H9 (cell line): ENCODE data around the gene MPG. TPM values are rescaled to one million over a fixed set of nuclear protein-coding genes. Genes with fewer than 3 reads are reported as not detected.

Source experiments
- DNase-seq: peaks from one replicate; pipeline ENCODE4 v3.0.0-alpha.2; 2017
- H2AFZ ChIP-seq: one replicate; pipeline ENCODE4 v1.6.1; 2013; ENCODE audit warnings: mild to moderate bottlenecking, low read length, control low read depth, moderate library complexity
- H2AK5ac ChIP-seq: 2 replicates; pipeline ENCODE4 v1.6.1; 2013; ENCODE audit warnings: low read length, control low read depth, mixed read lengths; ENCODE audit not compliant: insufficient read length
- H2BK120ac ChIP-seq: one replicate; pipeline ENCODE4 v1.6.1; 2013; ENCODE audit warnings: low read depth, mild to moderate bottlenecking, low read length, control low read depth, inconsistent platforms; ENCODE audit not compliant: poor library complexity, severe bottlenecking
- H2BK12ac ChIP-seq: 2 replicates; pipeline ENCODE4 v1.6.1; 2013; ENCODE audit warnings: low read length, control low read depth, mixed read lengths, low read depth; ENCODE audit not compliant: insufficient read length
- H2BK15ac ChIP-seq: 2 replicates; pipeline ENCODE4 v1.6.1; 2013; ENCODE audit warnings: low read depth, low read length, control low read depth
- H2BK20ac ChIP-seq: one replicate; pipeline ENCODE4 v1.6.1; 2013; ENCODE audit warnings: low read depth, mild to moderate bottlenecking, low read length, control low read depth, inconsistent platforms; ENCODE audit not compliant: poor library complexity, severe bottlenecking
- H2BK5ac ChIP-seq: 2 replicates; pipeline ENCODE4 v1.6.1; 2013; ENCODE audit warnings: low read length, control low read depth, mixed read lengths; ENCODE audit not compliant: insufficient read length
- H3K14ac ChIP-seq: 2 replicates; pipeline ENCODE4 v1.6.1; 2013; ENCODE audit warnings: low read length, control low read depth; ENCODE audit not compliant: insufficient read depth
- H3K18ac ChIP-seq: 2 replicates; pipeline ENCODE4 v1.6.1; 2013; ENCODE audit warnings: low read depth, mild to moderate bottlenecking, mixed read lengths, low read length, control low read depth; ENCODE audit not compliant: insufficient read length
- H3K23ac ChIP-seq: 2 replicates; pipeline ENCODE4 v1.6.1; 2013; ENCODE audit warnings: low read length, control low read depth, mixed read lengths, low read depth; ENCODE audit not compliant: insufficient read length
- H3K23me2 ChIP-seq: 2 replicates; pipeline ENCODE4 v1.6.1; 2013; ENCODE audit warnings: low read depth, mild to moderate bottlenecking, mixed read lengths, low read length, control low read depth; ENCODE audit not compliant: insufficient read length, poor library complexity, severe bottlenecking
- H3K27ac ChIP-seq: 2 replicates; pipeline ENCODE4 v1.5.1; 2013; ENCODE audit warnings: low read length, control low read depth, mixed read lengths, low read depth; ENCODE audit not compliant: insufficient read length
- H3K27me3 ChIP-seq: 2 replicates; pipeline ENCODE4 v1.6.1; 2013; ENCODE audit warnings: low read length, control low read depth, inconsistent platforms; ENCODE audit not compliant: insufficient read depth
- H3K4ac ChIP-seq: 2 replicates; pipeline ENCODE4 v1.6.1; 2013; ENCODE audit warnings: low read depth, mild to moderate bottlenecking, control low read depth, inconsistent platforms, low read length, moderate library complexity
- H3K4me1 ChIP-seq: 2 replicates; pipeline ENCODE4 v1.6.1; 2013; ENCODE audit warnings: low read length, control low read depth, inconsistent platforms; ENCODE audit not compliant: insufficient read depth
- H3K4me2 ChIP-seq: 2 replicates; pipeline ENCODE4 v1.6.1; 2013; ENCODE audit warnings: low read length, control low read depth, mixed read lengths; ENCODE audit not compliant: insufficient read length, insufficient read depth
- H3K56ac ChIP-seq: 2 replicates; pipeline ENCODE4 v1.6.1; 2013; ENCODE audit warnings: low read depth, mild to moderate bottlenecking, mixed read lengths, low read length, control low read depth; ENCODE audit not compliant: insufficient read length
- H3K79me1 ChIP-seq: 2 replicates; pipeline ENCODE4 v1.6.1; 2013; ENCODE audit warnings: low read depth, mild to moderate bottlenecking, moderate library complexity, low read length, control low read depth, inconsistent platforms; ENCODE audit not compliant: insufficient read depth, poor library complexity, severe bottlenecking
- H3K79me2 ChIP-seq: 2 replicates; pipeline ENCODE4 v1.6.1; 2013; ENCODE audit warnings: low read length, control low read depth, inconsistent platforms; ENCODE audit not compliant: insufficient read depth
- H3K9ac ChIP-seq: 2 replicates; pipeline ENCODE4 v1.6.1; 2013; ENCODE audit warnings: low read length, control low read depth, mixed read lengths; ENCODE audit not compliant: insufficient read length; ENCODE audit errors: extremely low read depth
- H3K9me3 ChIP-seq: one replicate; pipeline ENCODE4 v1.6.1; 2013; ENCODE audit warnings: low read depth, low read length, inconsistent platforms; ENCODE audit not compliant: control insufficient read depth
- H3T11ph ChIP-seq: one replicate; pipeline ENCODE4 v1.6.1; 2013; ENCODE audit warnings: mild to moderate bottlenecking, low read length, control low read depth, inconsistent platforms
- H4K20me1 ChIP-seq: one replicate; pipeline ENCODE4 v1.6.1; 2013; ENCODE audit not compliant: control insufficient read depth, insufficient read length, insufficient read depth
- H4K5ac ChIP-seq: 2 replicates; pipeline ENCODE4 v1.6.1; 2013; ENCODE audit warnings: low read depth, mild to moderate bottlenecking, mixed read lengths, low read length, control low read depth; ENCODE audit not compliant: insufficient read length
- H4K8ac ChIP-seq: replicated peaks from 2 replicates; pipeline ENCODE4 v1.6.1; 2013; ENCODE audit warnings: low read length, control low read depth, mixed read lengths, low read depth; ENCODE audit not compliant: insufficient read length
- H4K91ac ChIP-seq: 2 replicates; pipeline ENCODE4 v1.6.1; 2013; ENCODE audit warnings: low read depth, mild to moderate bottlenecking, moderate library complexity, mixed read lengths, low read length, control low read depth; ENCODE audit not compliant: insufficient read length
- H3K27ac Mint-ChIP-seq, 3 experiments: 2 replicates in 2 of 3; 3 replicates in 1 of 3; pipeline ENCODE4 v1.8.0; 2020 to 2021; ENCODE audit warnings: mixed read lengths in 3 of 3, mild to moderate bottlenecking in 1 of 3, moderate library complexity in 1 of 3
- H3K27me3 Mint-ChIP-seq: 2 replicates; pipeline ENCODE4 v1.8.0; 2021; ENCODE audit warnings: low read depth, mild to moderate bottlenecking, moderate library complexity, mixed read lengths
- H3K36me3 Mint-ChIP-seq, 3 experiments: 2 replicates in 2 of 3; 3 replicates in 1 of 3; pipeline ENCODE4 v1.8.0; 2020 to 2021; ENCODE audit warnings: low read depth in 3 of 3, mixed read lengths in 3 of 3; ENCODE audit not compliant: insufficient read depth in 1 of 3
- H3K4me1 Mint-ChIP-seq, 2 experiments: 2 replicates each; pipeline ENCODE4 v1.8.0; 2020; ENCODE audit warnings: mixed read lengths in 2 of 2
- H3K4me3 Mint-ChIP-seq, 2 experiments: 2 replicates in 1 of 2; 3 replicates in 1 of 2; pipeline ENCODE4 v1.8.0; 2020 to 2021; ENCODE audit warnings: mild to moderate bottlenecking in 2 of 2, mixed read lengths in 2 of 2, moderate library complexity in 1 of 2
- H3K9me3 Mint-ChIP-seq, 2 experiments: 2 replicates in 1 of 2; 3 replicates in 1 of 2; pipeline ENCODE4 v1.8.0; 2020; ENCODE audit warnings: mild to moderate bottlenecking in 2 of 2, mixed read lengths in 2 of 2, moderate library complexity in 1 of 2
- CTCF ChIP-seq: fragments of 200-600 bp; sonication (generic); conservative IDR thresholded peaks from 3 replicates; pipeline ENCODE4 v1.8.0; 2021; ENCODE audit warnings: antibody characterized with exemption, mild to moderate bottlenecking
- WGBS: extraction: QIAGEN DNeasy Blood & Tissue Kit; methylation state at CpG from one replicate; pipeline ENCODE4 v1.1.7; 2013; ENCODE audit warnings: missing lambda C conversion rate, low lambda C conversion rate, mixed read lengths; ENCODE audit not compliant: insufficient read length; ENCODE audit errors: extremely low coverage; 5-methylcytosine and 5-hydroxymethylcytosine counted together
- total RNA-seq: library from RNA; stranded (reverse); gene quantifications from 2 replicates; pipeline ENCODE4 v1.2.1, GENCODE V29; 2021

Gene MPG
- total RNA-seq, 1 experiment from 2014 or later = 39.1 TPM

DNA sequence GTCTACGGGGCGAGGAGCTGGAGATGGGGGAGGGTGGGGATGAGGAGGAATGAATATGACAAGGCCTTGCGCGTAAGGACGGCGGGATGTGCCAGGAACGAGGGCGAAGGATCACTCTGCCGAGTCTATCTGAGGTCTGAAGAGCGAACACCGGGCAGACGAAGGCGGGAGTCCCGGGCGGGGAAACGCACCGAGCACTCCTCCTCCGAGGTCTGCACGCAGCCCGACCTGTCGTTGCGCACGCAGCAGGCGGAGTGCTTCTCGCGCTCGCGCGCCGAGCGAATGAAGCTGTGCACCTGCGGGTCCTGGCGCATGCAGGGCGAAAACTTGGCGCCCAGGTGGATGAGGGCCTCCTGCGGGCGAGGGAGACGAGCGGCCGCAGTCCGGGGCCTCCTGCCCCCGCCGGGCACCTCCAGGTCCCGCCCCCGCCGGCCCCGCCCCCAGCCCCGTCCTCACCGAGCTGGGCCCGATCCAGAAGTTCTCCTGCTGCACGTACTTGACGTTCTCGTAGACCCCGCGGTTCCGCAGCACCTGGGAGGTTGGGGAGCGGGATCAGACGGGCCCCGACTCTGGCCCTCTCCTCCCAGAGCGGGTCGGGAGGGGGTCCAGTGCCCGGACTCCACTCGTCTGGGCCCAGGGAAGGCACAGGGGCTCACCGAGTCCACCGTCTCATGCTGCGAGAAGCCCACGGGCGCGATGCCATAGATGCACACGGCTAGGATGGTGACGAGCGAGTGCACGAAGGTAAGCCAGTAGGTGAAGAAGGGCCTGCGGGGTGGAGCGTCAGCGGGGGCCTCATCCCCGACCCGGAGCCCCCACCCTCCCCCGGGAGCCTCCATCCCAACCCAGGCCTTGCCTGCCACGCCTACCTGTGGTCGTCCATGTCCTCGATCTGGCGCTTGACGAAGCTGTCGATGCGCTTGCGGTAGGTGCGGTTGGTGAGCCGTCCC is 16.8 kb upstream of the MPG start:
- peaks cover 1% of the 10 kb centered on the region; the same call in 1 of the 2 replicates for H3K27me3 Mint-ChIP-seq
- H3T11ph ChIP-seq = no peak overlapping the region

More for the DNA sequence above, 16.8 kb upstream of the MPG start:
- Mint-ChIP-seq H3K9me3 (no peaks in the 10 kb centered on the region), H3K4me3 (no peak overlapping the region; a peak in 1 of 5 replicates), H3K4me1 (peaks cover 3 to 4% of the 10 kb centered on the region in 2 experiments; a peak in 3 of 4 replicates), H3K27ac (no peak overlapping the region; a peak in 1 of 7 replicates), H3K36me3 (peaks cover 22 to 60% (median 57%) of the 10 kb centered on the region in 3 experiments; a peak in 6 of 7 replicates)
- no peak overlapping the region for H2BK5ac ChIP-seq
- H3K4me1 ChIP-seq = no peaks in the 10 kb centered on the region
- no peak overlapping the region for H2BK15ac ChIP-seq
- H4K8ac ChIP-seq = no peak overlapping the region
- no peaks in the 10 kb centered on the region for H3K9me3 ChIP-seq
- H4K20me1 ChIP-seq = no peaks in the 10 kb centered on the region
- no peak overlapping the region for H2BK120ac ChIP-seq
- no peak overlapping the region for H3K4ac ChIP-seq
- H3K9ac ChIP-seq = no peak overlapping the region
- no peak overlapping the region for H2BK12ac ChIP-seq
- no peaks in the 10 kb centered on the region for H3K79me2 ChIP-seq
- H2AFZ ChIP-seq = no peak overlapping the region
- H3K27me3 ChIP-seq = no peaks in the 10 kb centered on the region
- no peak overlapping the region for H4K5ac ChIP-seq
- H3K79me1 ChIP-seq = no peaks in the 10 kb centered on the region
- no peak overlapping the region for H2AK5ac ChIP-seq
- H3K14ac ChIP-seq = no peak overlapping the region
- no peak overlapping the region for H3K56ac ChIP-seq
- no peak overlapping the region for H4K91ac ChIP-seq
- no peak for TF ChIP-seq CTCF
- DNase-seq = no peak
- no peak overlapping the region for H3K23ac ChIP-seq
- no peaks in the 10 kb centered on the region for H3K23me2 ChIP-seq
- no peak overlapping the region for H3K18ac ChIP-seq
- H3K4me2 ChIP-seq = no peak overlapping the region
- no peak overlapping the region for H2BK20ac ChIP-seq
- no peak overlapping the region for H3K27ac ChIP-seq
- no CpG with 5 or more reads among the region's 89 CpGs for WGBS
